GM21737 (cell line): ENCODE measurements around the gene EDARADD.

ENCODE experiments used
- ATAC-seq: cut with Tn5 transposase; IDR thresholded peaks from one replicate; pipeline ENCODE4 v1.9.1; 2021; ENCODE audit warnings: mild to moderate bottlenecking, moderate library complexity; ENCODE audit not compliant: unreplicated experiment

The EDARADD gene

DNA sequence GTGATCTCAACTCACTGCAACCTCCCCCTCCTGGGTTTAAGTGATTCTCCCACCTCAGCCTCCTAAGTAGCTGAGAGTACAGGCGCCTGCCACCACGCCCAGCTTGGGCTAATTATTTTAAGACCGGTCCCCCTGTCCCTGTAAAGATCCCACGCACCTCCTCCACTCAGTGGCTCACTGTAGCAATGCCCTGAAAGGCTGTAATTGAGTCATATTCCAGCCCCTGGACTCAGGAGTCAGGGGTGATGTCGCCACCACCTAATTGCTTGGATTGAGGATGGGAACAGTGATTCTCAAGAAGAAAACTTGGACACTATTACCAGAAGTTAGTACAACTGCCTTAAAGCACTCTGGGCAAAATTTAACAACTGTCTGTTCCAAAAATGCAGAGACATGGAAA is 3.1 kb upstream of the EDARADD start:
- no peak for ATAC-seq

DNA sequence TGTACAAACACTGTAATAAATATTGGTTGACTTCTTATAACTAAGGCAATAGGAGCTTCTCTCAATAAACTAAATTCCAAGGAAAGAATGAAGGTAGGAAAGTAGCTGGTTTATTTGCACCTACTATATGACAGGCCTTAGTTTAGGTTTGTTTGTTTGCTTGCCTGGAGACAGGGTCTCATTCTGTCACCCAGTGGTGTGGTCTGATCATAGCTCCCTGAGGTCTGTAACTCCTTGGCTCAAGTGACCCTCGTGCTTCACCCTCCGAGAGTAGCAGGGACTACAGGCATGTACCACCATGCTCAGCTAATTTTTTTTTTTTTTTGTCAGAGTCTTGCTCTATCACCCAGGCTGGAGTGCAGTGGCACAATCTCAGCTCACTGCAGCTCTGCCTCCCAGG is 1.9 kb upstream of the EDARADD start:
- no peak for ATAC-seq

DNA sequence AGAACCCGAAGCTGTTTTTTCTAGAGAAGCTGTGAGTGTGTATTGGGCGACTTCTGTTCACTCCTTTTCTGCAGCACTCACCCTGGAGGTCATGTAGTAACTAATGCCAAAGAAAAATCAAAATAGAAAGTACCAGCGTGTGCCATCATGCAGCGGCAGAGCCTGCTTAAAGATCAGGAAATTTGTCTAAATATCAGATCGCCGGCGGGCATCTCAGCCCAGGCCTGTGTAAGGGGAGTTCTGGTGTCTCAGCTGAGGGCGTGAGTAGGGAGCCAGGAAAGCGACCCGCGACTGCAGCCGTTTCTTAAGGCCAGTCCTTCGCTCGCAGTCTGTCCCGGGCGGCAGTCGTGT is 768 bp downstream of the EDARADD start:
- no peak for ATAC-seq

DNA sequence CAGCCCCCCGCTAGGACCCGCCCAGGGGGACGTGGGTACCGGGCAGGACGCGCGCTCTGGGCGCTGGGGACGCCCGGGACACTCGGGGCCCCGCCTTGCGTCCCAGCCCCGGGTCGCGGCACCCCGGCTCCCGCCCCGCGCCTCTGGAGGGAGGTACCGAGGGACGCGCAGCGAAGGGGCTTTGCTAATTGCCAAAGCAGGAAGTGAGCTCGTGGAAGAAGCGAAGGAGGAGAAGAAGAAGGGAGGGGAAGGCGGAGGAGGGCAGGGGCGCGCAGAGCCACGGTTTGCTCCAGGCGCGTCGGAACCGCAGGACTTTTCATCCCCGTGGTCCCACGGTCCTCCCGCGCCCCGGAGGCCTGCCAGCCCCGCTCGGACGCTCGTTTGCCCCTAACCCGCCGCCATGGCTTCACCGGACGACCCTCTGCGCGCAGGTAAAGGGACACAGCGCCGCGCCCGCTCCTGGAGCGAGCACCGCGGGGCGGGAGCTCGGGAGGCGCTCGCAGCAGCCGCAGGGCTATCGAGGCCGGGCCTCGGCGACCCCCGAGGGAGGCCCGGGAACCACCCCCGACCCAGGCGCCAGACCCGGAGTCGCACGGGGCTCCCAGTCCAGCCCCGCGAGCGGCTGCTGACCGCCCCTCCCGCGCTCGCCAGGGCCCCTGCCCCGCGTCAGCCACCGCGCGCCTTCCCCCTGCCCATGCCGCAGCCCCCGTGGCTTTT is 1.3 kb downstream of the EDARADD start:
- ATAC-seq, result peak; percentile 71

DNA sequence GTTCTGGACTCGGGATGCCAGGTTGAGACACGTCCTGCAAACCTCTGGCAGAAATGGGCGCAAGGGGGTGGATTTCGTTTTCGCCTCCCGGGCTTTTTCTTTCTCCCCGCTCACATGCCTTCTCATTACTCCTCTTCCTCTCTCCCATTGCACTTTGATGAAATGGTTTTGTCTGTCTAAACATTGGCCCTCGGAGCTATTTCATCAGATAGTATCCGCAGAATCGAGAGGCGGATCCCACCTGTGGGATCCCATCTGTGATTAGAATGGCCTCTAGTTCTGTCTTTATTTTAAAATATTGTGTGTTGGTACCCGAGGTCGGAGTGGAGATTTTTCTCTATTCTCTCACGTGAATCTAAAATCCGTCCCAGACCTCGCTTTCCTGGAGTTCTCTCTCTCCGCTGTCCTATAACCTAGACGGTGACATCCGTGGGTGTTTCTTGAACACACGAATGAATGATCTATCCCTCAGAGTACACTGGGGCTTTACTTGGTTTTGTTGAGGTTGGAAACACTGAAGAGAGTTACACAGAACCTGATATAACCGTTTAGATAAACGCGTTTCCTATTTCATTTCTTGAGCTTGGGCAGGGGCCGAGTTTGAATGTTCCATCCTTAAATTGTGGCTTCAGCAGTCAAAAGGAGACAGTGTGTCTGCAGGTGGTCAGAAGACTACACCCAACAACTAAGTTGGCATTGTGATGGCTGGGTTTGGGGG is 2.0 kb downstream of the EDARADD start:
- no peak for ATAC-seq

DNA sequence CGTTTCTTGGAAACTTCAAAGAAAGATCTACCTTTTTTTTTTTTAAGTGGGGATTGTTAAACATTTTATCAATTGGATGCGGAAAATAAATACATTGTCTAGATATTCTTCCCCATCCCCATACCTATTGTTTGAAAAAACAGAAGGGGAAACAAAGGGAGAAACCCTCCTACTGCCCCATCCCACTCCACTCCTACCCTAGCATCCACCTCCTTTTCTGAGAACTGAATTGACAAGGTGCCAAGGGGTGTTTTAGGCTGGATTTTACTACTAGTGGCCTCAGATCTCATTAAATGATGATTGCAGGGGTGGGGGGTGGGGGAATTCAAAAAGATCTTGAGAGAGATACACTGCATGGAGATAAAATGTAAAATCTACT is 2.6 kb downstream of the EDARADD start:
- ATAC-seq, result no peak

DNA sequence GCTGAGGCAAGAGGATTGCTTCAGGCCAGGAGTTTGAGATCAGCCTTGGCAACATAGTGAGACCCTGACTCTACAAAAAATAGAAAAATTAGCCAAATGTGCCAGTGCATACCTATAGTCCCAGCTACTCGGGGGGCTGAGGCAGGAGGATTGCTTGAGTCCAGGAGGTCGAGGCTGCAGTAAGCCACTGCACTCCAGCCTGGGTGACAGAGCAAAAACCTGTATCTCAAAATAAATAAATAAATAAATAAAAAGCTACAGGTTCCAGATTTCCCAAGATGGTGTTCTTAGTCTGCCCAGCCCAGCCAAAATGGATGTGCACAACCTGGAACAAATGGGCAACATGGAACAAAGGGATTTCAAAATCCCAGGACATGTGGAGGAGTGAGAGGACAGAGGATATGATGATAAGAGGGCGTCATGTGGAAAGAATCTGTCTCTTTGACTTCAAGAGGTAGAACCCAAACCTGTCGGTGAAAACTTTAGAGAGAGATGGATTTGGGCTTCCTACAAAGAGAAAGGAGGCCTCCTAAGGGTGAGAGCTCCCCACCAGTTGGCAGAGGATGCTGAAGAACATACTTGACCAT is 3.2 kb downstream of the EDARADD start:
- ATAC-seq, result no peak

DNA sequence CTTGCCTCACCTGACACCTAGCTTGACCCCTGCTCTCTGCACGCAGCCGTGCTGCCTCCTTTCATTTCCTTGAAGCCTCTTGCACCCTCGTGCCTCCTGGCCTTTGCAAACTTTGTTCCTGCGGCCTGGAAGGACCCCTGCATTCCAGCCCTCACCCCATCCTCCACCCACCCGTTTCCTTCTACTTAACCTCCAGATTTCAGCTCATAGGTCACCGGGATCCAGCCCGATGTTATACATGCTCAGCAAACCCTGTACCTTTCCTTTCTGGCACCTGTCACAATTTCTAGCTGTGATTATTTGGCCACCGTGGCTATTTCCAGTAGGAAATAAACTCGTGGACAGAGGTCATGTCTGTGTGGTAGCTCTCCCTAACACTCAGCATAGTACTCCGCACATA is 4.5 kb downstream of the EDARADD start:
- no peak for ATAC-seq

DNA sequence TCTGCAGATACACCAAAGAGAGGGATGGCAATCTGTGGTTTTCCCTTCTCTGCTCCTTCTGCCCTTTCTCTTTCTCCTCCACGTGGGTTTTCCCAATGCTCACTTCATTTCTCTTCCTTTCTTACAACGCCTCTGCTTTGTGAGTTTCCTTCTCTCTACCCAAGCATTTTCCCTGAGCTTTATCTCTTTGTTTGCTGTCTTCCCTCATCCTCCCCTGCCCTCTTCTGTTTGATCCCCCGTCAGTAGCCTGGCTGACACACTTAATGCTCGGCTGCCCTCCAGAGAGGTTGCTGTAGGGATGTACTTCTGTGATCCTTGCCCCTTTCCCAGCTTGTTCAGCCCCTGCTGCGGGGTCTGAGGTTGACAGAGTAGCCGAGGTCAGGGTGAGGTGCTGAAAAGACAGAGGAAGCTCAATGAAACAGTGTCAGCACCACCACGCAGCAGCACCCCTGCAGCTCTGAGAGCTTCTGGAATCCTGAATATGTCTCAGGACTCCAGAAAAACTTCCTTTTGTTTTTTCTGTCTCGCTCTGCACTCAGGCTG is 6.0 kb downstream of the EDARADD start:
- ATAC-seq, result no peak

DNA sequence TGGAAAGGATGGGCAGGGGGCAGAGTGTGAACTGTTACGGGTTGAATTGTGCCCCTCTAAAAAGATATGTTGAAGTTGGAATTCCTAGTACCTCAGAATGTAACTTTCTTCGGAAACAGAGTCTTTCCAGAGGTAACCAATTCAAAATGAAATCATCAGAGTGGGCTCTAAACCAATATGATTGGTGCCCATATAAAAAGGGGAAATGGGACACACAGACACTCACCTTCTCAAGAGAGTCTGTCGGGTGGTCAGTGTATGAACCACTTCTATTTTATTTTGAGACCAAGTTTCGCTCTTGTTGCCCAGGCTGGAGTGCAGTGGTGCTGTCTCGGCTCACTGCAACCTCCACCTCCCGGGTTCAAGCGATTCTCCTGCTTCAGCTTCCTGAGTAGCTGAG is 7.6 kb downstream of the EDARADD start:
- no peak for ATAC-seq

DNA sequence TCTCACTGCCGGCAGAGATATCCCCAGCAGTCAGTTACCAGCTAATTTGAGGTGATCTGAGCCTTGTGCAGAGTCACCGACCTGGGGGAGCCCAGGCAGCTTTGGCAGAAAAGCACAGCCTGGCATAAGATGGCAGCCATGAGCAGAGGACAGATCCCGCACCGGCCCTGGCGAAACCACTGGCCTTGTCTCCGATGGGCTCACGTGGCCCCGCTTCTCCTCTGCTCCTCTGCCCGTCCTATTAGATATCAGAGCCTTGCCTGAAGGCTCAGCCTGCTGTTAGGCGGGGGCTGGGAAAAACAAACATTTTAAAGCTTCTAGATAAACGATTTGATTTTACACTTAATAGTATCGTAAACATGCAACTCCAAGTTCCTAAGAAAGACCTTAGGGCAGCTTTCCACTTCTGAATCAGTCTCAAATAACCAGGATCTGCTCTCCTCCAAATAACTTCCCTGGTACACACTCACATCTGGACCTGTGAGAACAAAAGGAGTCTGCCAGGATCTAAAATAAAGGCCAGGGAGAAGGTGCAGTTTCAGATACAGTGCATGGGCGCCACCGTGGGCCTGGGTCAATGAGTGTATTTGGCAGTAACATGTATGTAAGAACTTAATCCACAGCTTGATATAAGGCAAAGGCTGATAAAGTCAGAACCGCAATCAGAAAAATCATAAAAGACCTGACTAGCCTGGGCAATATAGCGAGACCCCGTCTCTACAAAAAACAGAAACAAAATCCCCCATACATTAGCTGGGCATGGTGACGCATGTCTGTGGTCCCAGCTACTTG is 10.0 kb downstream of the EDARADD start:
- ATAC-seq, result no peak

DNA sequence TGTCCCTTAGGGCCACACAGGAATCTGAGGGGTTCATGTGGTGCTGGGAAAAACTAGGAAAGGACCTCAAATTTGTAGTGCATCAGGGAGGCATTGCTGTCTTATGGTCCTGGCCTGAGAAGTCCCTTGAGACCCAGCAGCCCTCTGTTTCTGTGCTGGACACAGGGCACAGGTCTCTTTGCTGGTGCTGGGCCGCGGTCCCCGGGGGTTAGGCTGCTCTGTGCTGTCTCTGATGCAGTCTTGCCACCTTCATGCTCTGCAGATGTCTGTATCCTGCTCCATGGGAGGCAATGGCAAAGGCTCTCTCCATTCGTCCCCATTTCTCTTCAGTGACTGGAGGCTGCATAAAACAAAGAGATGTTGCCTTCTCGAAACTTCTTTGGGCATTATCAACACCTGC is 13.0 kb downstream of the EDARADD start:
- no peak for ATAC-seq

DNA sequence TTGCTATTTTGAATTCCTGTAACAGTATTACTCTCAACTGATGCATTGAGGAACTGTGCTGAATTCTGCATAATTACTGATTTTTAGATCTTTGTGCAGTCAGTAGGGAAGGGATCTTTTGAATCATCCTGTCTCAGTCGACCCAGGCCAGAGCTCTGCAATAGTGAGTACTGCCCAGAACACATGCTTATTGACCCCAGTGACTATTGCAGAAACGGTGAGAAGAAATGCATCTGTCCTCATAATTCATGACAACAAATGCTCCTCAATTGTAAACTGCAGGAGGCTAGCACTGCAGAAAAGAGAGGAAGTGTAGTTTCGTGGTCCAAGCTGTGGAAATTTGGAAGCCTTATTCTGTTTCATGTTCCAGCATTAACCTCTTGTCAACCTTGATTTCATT is 19.6 kb downstream of the EDARADD start:
- ATAC-seq, result no peak

DNA sequence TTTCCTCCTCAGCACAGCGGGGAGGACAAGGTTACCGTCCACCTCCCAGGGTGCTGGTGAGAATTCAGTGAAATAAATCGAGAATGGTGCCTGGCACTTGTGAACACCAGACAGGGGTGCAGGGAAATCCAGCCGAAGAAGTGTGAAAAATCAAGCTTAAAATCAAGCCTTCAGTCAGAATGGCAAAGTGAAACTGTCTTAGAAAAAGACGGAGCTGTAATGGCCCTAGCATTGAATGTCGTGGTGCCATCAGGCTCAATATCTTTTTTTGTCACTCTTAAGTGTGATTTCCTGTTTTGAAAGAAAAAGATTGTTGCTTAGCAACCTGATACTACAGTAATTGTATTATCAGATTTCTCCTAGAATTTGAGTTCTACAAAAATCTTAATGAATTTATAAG is 22.1 kb downstream of the EDARADD start:
- ATAC-seq, result no peak

DNA sequence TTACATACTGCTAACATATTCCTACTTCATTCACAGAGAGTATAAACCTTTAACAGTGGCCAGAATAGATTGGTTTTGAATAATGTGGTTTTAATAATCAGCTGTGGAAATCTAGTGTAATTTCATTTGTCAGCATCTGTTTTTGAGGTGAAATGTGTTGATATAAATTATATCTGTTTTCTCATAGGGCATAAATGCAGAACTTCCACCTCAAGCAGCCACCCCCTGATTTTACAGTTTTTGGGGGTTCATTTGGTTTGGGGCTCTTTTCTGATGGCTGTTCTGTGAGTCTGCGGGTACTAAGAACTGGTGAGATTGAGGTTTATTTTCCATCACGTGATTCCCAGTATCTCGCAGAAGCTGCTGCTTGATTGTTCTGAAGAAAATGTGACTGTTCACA is 23.2 kb downstream of the EDARADD start:
- no peak for ATAC-seq

DNA sequence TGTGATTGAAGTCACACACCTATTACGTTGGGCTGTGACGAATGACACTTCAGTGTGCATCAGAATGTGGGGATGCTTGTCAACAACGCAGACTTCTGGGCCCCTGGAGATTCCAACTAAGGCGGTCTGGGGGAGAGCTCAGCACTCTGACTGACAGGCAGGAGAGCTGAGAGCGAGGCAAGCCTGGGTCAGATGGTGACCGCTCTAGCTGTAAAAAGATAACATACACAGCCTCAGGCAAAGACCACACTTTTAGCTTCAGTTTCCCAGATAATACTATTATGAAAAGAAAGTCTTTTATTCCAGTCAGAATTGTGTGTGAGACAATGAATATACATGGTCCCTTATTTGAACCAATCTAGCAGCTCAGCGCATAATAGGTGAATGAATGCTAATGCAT is 25.4 kb downstream of the EDARADD start:
- ATAC-seq, result no peak

DNA sequence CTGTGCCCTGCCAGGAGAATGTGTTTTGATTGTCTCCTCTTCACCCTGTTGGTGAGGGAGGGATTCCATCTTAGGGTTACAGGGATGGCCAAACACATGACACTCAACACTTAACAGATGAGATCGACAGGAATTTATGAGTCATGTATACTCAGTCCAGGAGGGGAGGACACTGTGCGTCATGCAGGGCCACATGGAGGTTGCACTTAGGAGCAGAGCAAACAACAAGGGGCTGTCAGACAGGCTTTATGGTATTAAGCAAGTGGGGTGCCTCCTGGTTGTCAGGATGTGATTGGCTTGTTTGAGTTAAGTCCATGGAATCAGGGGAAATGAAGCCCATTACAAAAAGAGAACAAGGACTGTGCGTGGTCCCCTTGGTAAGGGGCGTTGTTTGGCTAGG is 26.9 kb downstream of the EDARADD start:
- no peak for ATAC-seq

DNA sequence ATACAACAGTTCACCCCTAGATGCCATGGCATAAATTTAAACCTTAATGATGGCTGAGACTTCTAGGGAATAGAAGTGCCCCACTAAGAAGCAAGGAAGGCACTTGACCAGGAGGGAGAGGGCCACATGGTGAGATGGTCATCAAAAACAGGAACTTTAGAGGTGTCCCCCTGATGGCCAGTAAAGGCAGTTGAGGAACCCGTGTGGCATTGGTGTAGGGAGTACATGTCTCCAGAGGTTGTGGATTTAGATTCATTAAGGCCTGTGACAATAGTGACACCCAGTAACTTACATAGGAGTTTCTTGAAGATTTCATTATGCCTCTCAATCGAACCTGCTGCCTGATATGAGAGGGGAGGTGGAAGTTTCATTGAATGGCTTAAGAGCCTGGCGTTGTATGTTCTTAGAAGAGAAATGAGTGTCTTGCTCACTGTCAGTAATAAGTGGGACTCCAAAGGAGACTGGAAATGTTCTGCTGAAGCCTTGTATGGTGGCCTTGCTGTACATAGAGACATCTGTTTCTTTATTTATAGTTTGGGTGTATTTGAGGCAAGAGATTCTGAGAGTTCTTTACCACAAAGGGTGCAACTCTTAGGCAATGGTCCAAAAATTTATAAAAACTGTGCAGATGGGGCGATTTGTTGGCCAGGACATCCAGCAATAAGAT is 27.9 kb downstream of the EDARADD start:
- ATAC-seq, result no peak

DNA sequence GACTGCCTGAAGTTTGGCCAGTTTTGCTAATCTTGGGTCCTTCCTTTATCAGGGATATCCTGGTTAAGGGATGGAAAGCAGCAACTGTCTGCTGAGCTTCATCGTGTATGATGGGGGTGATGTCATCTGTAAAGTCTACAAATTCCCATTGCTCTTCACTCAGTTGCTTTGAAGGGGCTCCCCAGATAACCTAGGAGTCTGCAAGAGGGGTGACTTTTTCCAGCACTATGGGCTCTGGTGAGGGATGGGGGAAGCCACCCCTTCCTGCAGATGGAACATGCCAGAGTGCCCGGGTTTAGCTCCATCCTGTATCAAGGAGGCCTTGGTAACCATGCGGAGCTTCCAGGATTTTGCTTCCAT is 28.4 kb downstream of the EDARADD start:
- ATAC-seq, result no peak

DNA sequence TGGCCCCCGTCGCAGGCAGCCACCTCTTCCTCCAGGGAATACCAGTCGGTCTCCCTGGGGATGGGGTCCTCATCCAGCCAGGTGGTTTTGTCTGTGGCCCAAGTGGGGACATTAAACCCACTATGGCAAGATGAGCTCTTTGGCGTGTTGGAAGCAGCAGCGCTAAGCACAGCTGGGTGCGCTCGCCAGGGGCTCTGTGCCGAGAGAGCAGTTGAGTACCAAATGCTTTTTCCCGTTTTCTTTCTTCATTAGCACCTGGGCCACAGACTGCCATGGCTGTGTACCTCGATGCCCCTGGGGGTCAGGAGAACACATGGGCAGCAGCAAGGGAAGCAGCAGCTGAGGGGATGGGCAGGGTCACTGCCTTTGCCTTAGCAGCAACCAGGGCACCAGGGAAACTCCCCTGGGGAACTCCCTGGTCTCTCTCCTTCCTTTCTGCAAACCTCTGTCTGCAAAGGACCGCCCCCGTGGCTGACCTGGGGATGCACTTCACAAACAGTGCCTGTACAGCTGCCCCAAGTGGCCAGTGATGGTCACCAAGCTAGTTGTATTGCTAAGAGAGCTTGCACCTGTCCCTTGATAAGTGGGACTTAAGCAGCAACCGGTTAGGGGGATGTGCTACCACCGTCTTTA is 31.1 kb downstream of the EDARADD start:
- peak; percentile 91 for ATAC-seq

DNA sequence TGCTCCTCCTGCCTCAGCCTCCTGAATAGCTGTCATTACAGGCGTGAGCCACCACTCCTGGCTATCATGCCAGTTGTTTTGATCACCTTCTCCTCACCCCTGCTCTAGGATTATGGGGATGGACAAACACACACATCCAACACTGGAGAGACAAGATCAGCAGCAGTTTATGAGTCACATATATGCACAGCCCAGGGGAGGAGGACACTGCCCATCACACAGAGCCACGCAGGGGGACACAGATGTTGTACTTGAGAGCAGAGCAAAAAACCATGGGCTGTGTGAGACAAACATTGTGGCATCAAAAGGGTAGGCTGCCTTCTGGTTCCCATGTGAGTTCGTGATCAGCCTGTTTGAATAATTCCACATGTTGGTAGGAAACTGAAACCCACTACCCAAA is 32.1 kb downstream of the EDARADD start:
- no peak for ATAC-seq
